H1 (cell line): ENCODE measurements around the gene TUT7. TPM values are rescaled to one million over a fixed set of nuclear protein-coding genes. Genes with fewer than 3 reads are reported as not detected.

Experiments
- polyA plus RNA-seq, 7 experiments: library from polyadenylated mRNA; depleted of rRNA in 3 of 7; stranded (reverse) in 5 of 7; unstranded in 2 of 7; fragments of >200 nt in 5 of 7; fragments of 200-250 nt in 2 of 7; gene quantifications; 1 replicate in 5 of 7; 2 replicates in 1 of 7; 4 replicates in 1 of 7; pipeline versions ENCODE4 v1.2.1 to v1.2.3, GENCODE V29; 2011 to 2013; ENCODE audit warnings: missing spikeins in 2 of 7, mixed read lengths in 2 of 7
- total RNA-seq: library from RNA; stranded (reverse); fragmentation: NEBNext Ultra II Directional; extraction: Animal tissue kit (Norgen Biotek cat#: 25700); gene quantifications from 2 replicates; pipeline ENCODE4 v1.2.1, GENCODE V29; 2021
- TF ChIP-seq, protein P1 (sequence below): IDR thresholded peaks from 2 replicates; pipeline ENCODE4 v1.6.1; 2012; ENCODE audit warnings: low read length, inconsistent platforms

The TUT7 gene
- total and polyA plus RNA-seq, 2 of the 8 experiments (the other 6 are each of a cell fraction or from before 2014, with no cell fraction given), result 4.8 to 19.3 TPM

DNA sequence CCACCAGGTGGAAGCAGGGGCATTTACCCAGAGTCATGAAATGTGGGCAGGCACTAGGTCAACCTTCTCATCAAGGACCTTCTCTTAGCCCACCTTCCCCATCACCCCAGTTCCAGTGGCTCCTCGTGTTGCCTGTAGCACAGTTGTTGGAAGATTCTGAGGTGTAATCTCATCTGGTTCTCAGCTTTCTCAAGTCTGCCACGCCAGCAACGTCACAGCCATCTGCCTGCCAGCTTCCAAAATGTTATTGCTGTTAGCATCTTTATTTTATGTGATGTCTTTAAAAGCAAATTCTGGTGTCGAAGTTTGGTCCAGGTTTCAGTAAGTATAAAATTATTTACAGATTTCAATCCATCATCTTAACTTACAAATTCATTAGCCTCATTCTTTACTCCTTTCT is 105.5 kb downstream of the TUT7 start (continued):
- TF ChIP-seq, protein P1, sequence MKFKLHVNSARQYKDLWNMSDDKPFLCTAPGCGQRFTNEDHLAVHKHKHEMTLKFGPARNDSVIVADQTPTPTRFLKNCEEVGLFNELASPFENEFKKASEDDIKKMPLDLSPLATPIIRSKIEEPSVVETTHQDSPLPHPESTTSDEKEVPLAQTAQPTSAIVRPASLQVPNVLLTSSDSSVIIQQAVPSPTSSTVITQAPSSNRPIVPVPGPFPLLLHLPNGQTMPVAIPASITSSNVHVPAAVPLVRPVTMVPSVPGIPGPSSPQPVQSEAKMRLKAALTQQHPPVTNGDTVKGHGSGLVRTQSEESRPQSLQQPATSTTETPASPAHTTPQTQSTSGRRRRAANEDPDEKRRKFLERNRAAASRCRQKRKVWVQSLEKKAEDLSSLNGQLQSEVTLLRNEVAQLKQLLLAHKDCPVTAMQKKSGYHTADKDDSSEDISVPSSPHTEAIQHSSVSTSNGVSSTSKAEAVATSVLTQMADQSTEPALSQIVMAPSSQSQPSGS, result no peak
